ENCODE data around the gene CDSN.

CDSN gene

DNA sequence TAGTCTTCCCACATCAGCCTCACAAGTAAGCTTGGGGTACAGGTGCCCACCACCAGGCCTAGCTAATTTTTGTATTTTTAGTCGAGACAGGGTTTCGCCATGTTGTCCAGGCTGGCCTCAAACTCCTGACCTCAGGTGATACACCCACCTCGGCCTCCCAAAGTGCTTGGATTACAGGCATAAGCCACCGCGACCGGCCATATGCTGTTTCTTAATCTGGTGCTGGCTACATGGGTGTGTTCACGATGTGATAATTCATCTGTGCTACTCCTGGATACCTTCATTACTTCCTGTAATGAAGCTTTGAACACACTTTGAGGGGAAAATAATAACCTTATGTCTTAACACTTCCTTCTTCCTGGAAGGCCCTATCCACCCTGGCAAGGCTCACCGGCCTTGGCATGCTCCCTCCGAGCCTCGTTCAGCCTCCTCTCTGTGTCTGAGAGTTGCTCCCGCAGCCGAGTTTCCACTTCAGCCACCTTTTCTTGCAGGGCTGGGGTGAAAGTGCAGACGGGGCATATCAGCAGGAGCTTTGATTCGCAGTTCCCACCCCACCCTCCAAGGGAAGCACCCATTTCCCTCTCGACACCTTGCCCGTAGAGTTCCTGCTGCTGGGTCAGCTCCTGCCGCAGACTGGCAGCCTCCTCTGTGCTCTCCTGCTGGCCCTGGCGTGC lies 24.2 kb upstream of the CDSN start:
- Histone ChIP-seq H3K4me3 (ENCODE audit: low read length in 2 of 2) (peak overlapping the region; percentile 25 to 44), H3K27ac (ENCODE audit: low read depth in 2 of 2, low read length in 2 of 2) (peak overlapping the region; percentile 87 to 94), H3K36me3 (ENCODE audit: control insufficient read depth in 2 of 2, insufficient read depth in 2 of 2, low read length in 2 of 2) (peaks cover 3 to 14% of the 10 kb centered on the region in 2 donors), H3K9ac (ENCODE audit: low read depth in 1 of 2, low read length in 2 of 2) (peak overlapping the region; percentile 52), H3K9me3 (ENCODE audit: control insufficient read depth in 2 of 2, low read length in 2 of 2) (no peaks in the 10 kb centered on the region), H3K4me1 (ENCODE audit: control insufficient read depth in 2 of 2, insufficient read depth in 2 of 2, low read length in 2 of 2) (peaks cover 14 to 34% of the 10 kb centered on the region in 2 donors), H3K27me3 (ENCODE audit: control insufficient read depth in 2 of 2, insufficient read depth in 2 of 2, low read length in 2 of 2) (no peaks in the 10 kb centered on the region)

DNA sequence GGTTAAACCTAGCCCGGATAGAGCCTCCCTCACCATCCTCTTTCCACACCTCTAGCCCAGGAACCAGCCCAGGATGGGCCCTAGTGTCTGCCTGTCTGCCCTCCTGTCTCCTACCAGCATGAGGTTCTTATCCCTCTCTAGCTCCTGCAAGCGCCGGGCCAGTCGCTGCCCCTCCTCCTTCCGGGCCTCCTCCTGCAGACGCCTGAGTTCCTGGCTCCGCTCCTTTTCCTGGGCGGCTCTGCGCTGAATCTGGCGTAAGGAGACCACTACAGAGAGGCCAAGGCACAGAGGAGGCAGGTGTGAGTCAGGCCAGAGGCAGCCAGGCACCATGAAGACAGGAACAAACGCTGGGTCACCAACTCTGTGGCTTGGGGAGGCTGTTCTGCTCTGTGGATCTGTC lies 22.9 kb upstream of the CDSN start:
- Histone ChIP-seq H3K27me3 (ENCODE audit: control insufficient read depth in 2 of 2, insufficient read depth in 2 of 2, low read length in 2 of 2) (no peaks in the 10 kb centered on the region), H3K36me3 (ENCODE audit: control insufficient read depth in 2 of 2, insufficient read depth in 2 of 2, low read length in 2 of 2) (peaks cover 3 to 7% of the 10 kb centered on the region in 2 donors), H3K4me3 (ENCODE audit: low read length in 2 of 2) (no peak overlapping the region), H3K9ac (ENCODE audit: low read depth in 1 of 2, low read length in 2 of 2) (peak overlapping the region in 1 of 2 donors; percentile 24), H3K27ac (ENCODE audit: low read depth in 2 of 2, low read length in 2 of 2) (peak overlapping the region; percentile 87 to 94), H3K9me3 (ENCODE audit: control insufficient read depth in 2 of 2, low read length in 2 of 2) (no peaks in the 10 kb centered on the region), H3K4me1 (ENCODE audit: control insufficient read depth in 2 of 2, insufficient read depth in 2 of 2, low read length in 2 of 2) (peaks cover 14 to 34% of the 10 kb centered on the region in 2 donors)

DNA sequence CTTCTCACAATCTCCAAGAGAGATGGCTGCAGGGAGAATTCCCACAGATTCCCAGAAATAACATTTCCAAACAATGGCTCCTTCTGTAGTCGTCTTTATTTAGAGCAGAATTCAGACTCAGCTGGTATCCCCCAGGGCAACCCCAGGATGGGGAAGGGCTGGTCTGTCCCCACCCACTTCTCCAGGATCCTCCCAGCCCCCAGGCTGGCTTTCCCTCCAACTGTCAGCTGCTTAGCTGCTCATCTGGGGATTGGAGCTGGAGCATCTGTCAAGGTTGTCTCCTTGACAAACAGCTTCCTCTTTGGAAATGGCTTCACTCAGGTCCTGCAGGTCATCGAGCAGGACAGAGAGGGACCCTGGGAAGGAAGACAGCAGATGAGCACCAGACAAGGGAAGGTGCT lies 22.1 kb upstream of the CDSN start:
- H3K36me3 ChIP-seq (ENCODE audit: control insufficient read depth in 2 of 2, insufficient read depth in 2 of 2, low read length in 2 of 2) = peaks cover 3 to 6% of the 10 kb centered on the region in 2 donors
- H3K27me3 ChIP-seq (ENCODE audit: control insufficient read depth in 2 of 2, insufficient read depth in 2 of 2, low read length in 2 of 2) = no peaks in the 10 kb centered on the region
- H3K9ac ChIP-seq (ENCODE audit: low read depth in 1 of 2, low read length in 2 of 2) = no peak overlapping the region
- H3K4me3 ChIP-seq (ENCODE audit: low read length in 2 of 2) = no peak overlapping the region
- H3K9me3 ChIP-seq (ENCODE audit: control insufficient read depth in 2 of 2, low read length in 2 of 2) = no peaks in the 10 kb centered on the region
- H3K27ac ChIP-seq (ENCODE audit: low read depth in 2 of 2, low read length in 2 of 2) = no peak overlapping the region
- H3K4me1 ChIP-seq (ENCODE audit: control insufficient read depth in 2 of 2, insufficient read depth in 2 of 2, low read length in 2 of 2) = peaks cover 21 to 40% of the 10 kb centered on the region in 2 donors

GRCh38 chr6:31140643-31141042 lies 20.4 kb upstream of the CDSN start:
- H3K9me3 ChIP-seq (ENCODE audit: control insufficient read depth in 2 of 2, low read length in 2 of 2) = no peaks in the 10 kb centered on the region
- H3K36me3 ChIP-seq (ENCODE audit: control insufficient read depth in 2 of 2, insufficient read depth in 2 of 2, low read length in 2 of 2) = peaks cover 3 to 6% of the 10 kb centered on the region in 2 donors
- no peak overlapping the region for H3K4me3 ChIP-seq (ENCODE audit: low read length in 2 of 2)
- H3K9ac ChIP-seq (ENCODE audit: low read depth in 1 of 2, low read length in 2 of 2) = no peak overlapping the region
- no peak overlapping the region for H3K27ac ChIP-seq (ENCODE audit: low read depth in 2 of 2, low read length in 2 of 2)
- H3K27me3 ChIP-seq (ENCODE audit: control insufficient read depth in 2 of 2, insufficient read depth in 2 of 2, low read length in 2 of 2) = no peaks in the 10 kb centered on the region
- peaks cover 21 to 39% of the 10 kb centered on the region in 2 donors for H3K4me1 ChIP-seq (ENCODE audit: control insufficient read depth in 2 of 2, insufficient read depth in 2 of 2, low read length in 2 of 2)

DNA sequence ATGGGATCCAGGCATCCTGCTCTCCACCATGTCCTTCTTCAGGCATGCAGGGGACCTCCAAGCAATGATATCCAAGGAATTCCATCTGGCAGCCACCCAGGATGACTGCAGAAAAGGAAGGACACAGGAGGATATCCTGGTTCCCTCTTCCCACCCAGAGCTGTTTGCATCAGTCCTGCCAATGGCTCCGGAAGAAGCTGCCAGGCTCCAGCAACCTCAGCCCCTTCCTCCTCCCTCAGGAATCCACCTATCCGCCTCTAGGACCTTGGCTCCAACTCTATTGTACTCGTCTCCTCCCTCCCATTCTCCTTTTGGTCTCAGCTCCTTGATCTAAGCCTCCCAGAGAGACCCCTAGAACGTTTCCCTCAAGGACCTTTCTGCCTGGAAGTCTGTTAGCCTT lies 19.4 kb upstream of the CDSN start:
- peaks cover 3 to 6% of the 10 kb centered on the region in 2 donors for H3K36me3 ChIP-seq (ENCODE audit: control insufficient read depth in 2 of 2, insufficient read depth in 2 of 2, low read length in 2 of 2)
- no peaks in the 10 kb centered on the region for H3K9me3 ChIP-seq (ENCODE audit: control insufficient read depth in 2 of 2, low read length in 2 of 2)
- H3K27me3 ChIP-seq (ENCODE audit: control insufficient read depth in 2 of 2, insufficient read depth in 2 of 2, low read length in 2 of 2) = no peaks in the 10 kb centered on the region
- H3K4me3 ChIP-seq (ENCODE audit: low read length in 2 of 2) = no peak overlapping the region
- H3K27ac ChIP-seq (ENCODE audit: low read depth in 2 of 2, low read length in 2 of 2) = no peak overlapping the region
- H3K4me1 ChIP-seq (ENCODE audit: control insufficient read depth in 2 of 2, insufficient read depth in 2 of 2, low read length in 2 of 2) = peaks cover 15 to 28% of the 10 kb centered on the region in 2 donors
- no peak overlapping the region for H3K9ac ChIP-seq (ENCODE audit: low read depth in 1 of 2, low read length in 2 of 2)

GRCh38 chr6:31138982-31139381 lies 18.7 kb upstream of the CDSN start, which contains the start of gene PSORS1C2:
Gene PSORS1C2, minus strand, starts transcription at chr6:31139066. Its CDS starts 40 bp downstream, at chr6:31139026.
- Histone ChIP-seq H3K9ac (ENCODE audit: low read depth in 1 of 2, low read length in 2 of 2) (peak within 1 kb of the TSS in 1 of 2 donors; percentile 67), H3K4me3 (ENCODE audit: low read length in 2 of 2) (peak within 1 kb of the TSS in 1 of 2 donors; percentile 69), H3K9me3 (ENCODE audit: control insufficient read depth in 2 of 2, low read length in 2 of 2) (no peaks in the 10 kb centered on the region), H3K4me1 (ENCODE audit: control insufficient read depth in 2 of 2, insufficient read depth in 2 of 2, low read length in 2 of 2) (peaks cover 9 to 22% of the 10 kb centered on the region in 2 donors), H3K27me3 (ENCODE audit: control insufficient read depth in 2 of 2, insufficient read depth in 2 of 2, low read length in 2 of 2) (no peaks in the 10 kb centered on the region), H3K27ac (ENCODE audit: low read depth in 2 of 2, low read length in 2 of 2) (no peak within 1 kb of the TSS), H3K36me3 (ENCODE audit: control insufficient read depth in 2 of 2, insufficient read depth in 2 of 2, low read length in 2 of 2) (peaks cover 3 to 6% of the 10 kb centered on the region in 2 donors)

DNA sequence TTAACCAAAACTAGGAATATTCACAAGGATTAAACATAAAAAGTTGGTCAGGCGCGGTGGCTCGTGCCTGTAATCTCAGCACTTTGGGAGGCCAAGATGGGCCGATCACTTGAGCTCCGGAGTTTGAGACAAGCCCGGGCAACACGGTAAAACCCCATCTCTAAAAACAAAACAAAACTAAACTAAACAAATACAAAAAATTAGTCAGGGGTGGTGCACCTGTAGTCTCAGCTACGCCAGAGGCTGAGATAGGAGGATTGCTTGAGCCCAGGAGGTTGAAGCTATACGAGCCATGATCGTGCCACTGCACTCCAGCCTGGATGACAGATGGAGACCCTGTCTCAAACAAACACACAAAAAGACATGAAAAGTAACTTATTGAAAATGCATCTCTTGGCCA lies 15.5 kb upstream of the CDSN start:
- H3K4me1 ChIP-seq (ENCODE audit: control insufficient read depth in 2 of 2, insufficient read depth in 2 of 2, low read length in 2 of 2) = peaks cover 6 to 7% of the 10 kb centered on the region in 2 donors
- no peaks in the 10 kb centered on the region for H3K9me3 ChIP-seq (ENCODE audit: control insufficient read depth in 2 of 2, low read length in 2 of 2)
- H3K27ac ChIP-seq (ENCODE audit: low read depth in 2 of 2, low read length in 2 of 2) = no peak overlapping the region
- H3K27me3 ChIP-seq (ENCODE audit: control insufficient read depth in 2 of 2, insufficient read depth in 2 of 2, low read length in 2 of 2) = no peaks in the 10 kb centered on the region
- H3K36me3 ChIP-seq (ENCODE audit: control insufficient read depth in 2 of 2, insufficient read depth in 2 of 2, low read length in 2 of 2) = no peaks in the 10 kb centered on the region
- H3K9ac ChIP-seq (ENCODE audit: low read depth in 1 of 2, low read length in 2 of 2) = no peak overlapping the region
- no peak overlapping the region for H3K4me3 ChIP-seq (ENCODE audit: low read length in 2 of 2)

DNA sequence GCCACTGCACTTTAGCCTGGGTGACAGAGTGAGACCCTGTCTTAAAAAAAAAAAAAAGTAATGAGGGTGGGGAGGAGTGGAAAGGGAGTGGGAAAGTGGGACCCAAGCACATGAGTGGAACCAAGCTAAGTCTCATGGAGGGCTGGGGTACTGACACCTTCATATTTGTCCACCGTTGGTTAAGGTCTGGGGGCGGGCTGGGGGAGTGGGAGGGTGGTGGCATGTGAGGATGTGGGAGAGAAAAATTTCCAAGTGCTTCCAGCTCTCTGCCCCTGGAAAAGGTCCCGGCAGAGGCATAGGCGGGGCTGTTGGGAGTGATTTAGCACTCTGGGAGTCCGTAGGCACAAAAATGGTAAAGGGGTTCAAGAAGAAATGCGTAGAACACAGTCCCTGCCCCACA lies 12.6 kb upstream of the CDSN start:
- H3K4me1 ChIP-seq (ENCODE audit: control insufficient read depth in 2 of 2, insufficient read depth in 2 of 2, low read length in 2 of 2) = peaks cover 3 to 4% of the 10 kb centered on the region in 2 donors
- H3K9me3 ChIP-seq (ENCODE audit: control insufficient read depth in 2 of 2, low read length in 2 of 2) = no peaks in the 10 kb centered on the region
- H3K9ac ChIP-seq (ENCODE audit: low read depth in 1 of 2, low read length in 2 of 2) = no peak overlapping the region
- no peaks in the 10 kb centered on the region for H3K36me3 ChIP-seq (ENCODE audit: control insufficient read depth in 2 of 2, insufficient read depth in 2 of 2, low read length in 2 of 2)
- H3K4me3 ChIP-seq (ENCODE audit: low read length in 2 of 2) = no peak overlapping the region
- no peak overlapping the region for H3K27ac ChIP-seq (ENCODE audit: low read depth in 2 of 2, low read length in 2 of 2)
- H3K27me3 ChIP-seq (ENCODE audit: control insufficient read depth in 2 of 2, insufficient read depth in 2 of 2, low read length in 2 of 2) = no peaks in the 10 kb centered on the region

DNA sequence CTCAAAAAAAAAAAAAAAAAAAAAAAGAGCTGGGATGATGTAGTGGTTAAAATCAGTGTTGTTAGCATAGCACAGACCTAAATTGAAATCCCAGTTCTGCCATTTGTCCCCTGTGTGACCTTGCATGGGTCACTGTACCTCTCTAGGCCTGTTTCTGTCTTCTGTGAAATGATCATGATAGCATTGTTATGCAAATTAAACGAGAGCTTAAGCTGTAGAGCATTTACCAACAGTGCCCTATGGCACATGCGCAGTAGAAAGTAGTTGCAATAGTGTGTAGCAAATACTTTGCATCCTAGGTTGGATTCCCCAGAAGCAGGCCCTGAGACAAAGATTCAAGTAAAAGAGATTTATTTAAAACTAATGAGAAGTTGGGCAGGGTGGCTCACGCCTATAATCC lies 11.3 kb upstream of the CDSN start:
- no peak overlapping the region for H3K4me3 ChIP-seq (ENCODE audit: low read length in 2 of 2)
- no peaks in the 10 kb centered on the region for H3K27me3 ChIP-seq (ENCODE audit: control insufficient read depth in 2 of 2, insufficient read depth in 2 of 2, low read length in 2 of 2)
- H3K27ac ChIP-seq (ENCODE audit: low read depth in 2 of 2, low read length in 2 of 2) = no peak overlapping the region
- peaks cover 2 to 5% of the 10 kb centered on the region in 2 donors for H3K4me1 ChIP-seq (ENCODE audit: control insufficient read depth in 2 of 2, insufficient read depth in 2 of 2, low read length in 2 of 2)
- H3K9ac ChIP-seq (ENCODE audit: low read depth in 1 of 2, low read length in 2 of 2) = no peak overlapping the region
- no peaks in the 10 kb centered on the region for H3K36me3 ChIP-seq (ENCODE audit: control insufficient read depth in 2 of 2, insufficient read depth in 2 of 2, low read length in 2 of 2)
- H3K9me3 ChIP-seq (ENCODE audit: control insufficient read depth in 2 of 2, low read length in 2 of 2) = no peaks in the 10 kb centered on the region

GRCh38 chr6:31130751-31131150 lies 10.5 kb upstream of the CDSN start:
- no peaks in the 10 kb centered on the region for H3K9me3 ChIP-seq (ENCODE audit: control insufficient read depth in 2 of 2, low read length in 2 of 2)
- H3K36me3 ChIP-seq (ENCODE audit: control insufficient read depth in 2 of 2, insufficient read depth in 2 of 2, low read length in 2 of 2) = no peaks in the 10 kb centered on the region
- H3K27me3 ChIP-seq (ENCODE audit: control insufficient read depth in 2 of 2, insufficient read depth in 2 of 2, low read length in 2 of 2) = no peaks in the 10 kb centered on the region
- H3K4me3 ChIP-seq (ENCODE audit: low read length in 2 of 2) = no peak overlapping the region
- H3K9ac ChIP-seq (ENCODE audit: low read depth in 1 of 2, low read length in 2 of 2) = no peak overlapping the region
- peaks cover 3 to 6% of the 10 kb centered on the region in 2 donors for H3K4me1 ChIP-seq (ENCODE audit: control insufficient read depth in 2 of 2, insufficient read depth in 2 of 2, low read length in 2 of 2)
- H3K27ac ChIP-seq (ENCODE audit: low read depth in 2 of 2, low read length in 2 of 2) = no peak overlapping the region
